Choroid plexus epithelial cell (primary cell): Measurements from ENCODE around the gene MIPOL1.

Experiments
- DNase-seq: peaks from one replicate; pipeline ENCODE4 v3.0.0-alpha.2; 2010; ENCODE audit warnings: low read depth
- H3K4me3 ChIP-seq: 2 replicates; pipeline ENCODE4 v1.5.1; 2011; ENCODE audit warnings: low read depth, mild to moderate bottlenecking, control low read depth, low read length, moderate library complexity
- TF ChIP-seq, protein P1 (sequence below): conservative IDR thresholded peaks from 2 replicates; pipeline ENCODE4 v1.5.1; 2011; ENCODE audit warnings: low read depth, mild to moderate bottlenecking, control low read depth, inconsistent platforms, low read length, moderate library complexity

Gene MIPOL1

DNA sequence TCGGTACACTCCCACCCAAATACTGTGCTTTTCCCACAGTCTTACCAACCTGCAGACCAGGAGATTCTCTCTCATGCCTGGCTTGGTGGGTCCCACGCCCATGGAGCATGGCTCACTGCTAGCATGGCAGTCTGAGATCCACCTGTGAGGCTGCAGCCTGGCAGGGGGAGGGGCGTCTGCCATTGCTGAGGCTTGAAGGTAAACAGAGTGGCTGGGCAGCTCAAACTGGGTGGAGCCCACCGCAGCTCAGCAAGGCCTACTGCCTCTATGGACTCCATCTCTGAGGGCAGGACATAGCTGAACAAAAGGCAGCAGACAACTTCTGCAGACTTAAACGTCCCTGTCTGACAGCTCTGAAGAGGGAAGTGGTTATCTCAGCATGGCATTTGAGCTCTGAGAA lies 304.1 kb downstream of the MIPOL1 start:
- TF ChIP-seq, protein P1, sequence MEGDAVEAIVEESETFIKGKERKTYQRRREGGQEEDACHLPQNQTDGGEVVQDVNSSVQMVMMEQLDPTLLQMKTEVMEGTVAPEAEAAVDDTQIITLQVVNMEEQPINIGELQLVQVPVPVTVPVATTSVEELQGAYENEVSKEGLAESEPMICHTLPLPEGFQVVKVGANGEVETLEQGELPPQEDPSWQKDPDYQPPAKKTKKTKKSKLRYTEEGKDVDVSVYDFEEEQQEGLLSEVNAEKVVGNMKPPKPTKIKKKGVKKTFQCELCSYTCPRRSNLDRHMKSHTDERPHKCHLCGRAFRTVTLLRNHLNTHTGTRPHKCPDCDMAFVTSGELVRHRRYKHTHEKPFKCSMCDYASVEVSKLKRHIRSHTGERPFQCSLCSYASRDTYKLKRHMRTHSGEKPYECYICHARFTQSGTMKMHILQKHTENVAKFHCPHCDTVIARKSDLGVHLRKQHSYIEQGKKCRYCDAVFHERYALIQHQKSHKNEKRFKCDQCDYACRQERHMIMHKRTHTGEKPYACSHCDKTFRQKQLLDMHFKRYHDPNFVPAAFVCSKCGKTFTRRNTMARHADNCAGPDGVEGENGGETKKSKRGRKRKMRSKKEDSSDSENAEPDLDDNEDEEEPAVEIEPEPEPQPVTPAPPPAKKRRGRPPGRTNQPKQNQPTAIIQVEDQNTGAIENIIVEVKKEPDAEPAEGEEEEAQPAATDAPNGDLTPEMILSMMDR, result no peak
- DNase-seq, result no peak
- H3K4me3 ChIP-seq, result no peak overlapping the region

DNA sequence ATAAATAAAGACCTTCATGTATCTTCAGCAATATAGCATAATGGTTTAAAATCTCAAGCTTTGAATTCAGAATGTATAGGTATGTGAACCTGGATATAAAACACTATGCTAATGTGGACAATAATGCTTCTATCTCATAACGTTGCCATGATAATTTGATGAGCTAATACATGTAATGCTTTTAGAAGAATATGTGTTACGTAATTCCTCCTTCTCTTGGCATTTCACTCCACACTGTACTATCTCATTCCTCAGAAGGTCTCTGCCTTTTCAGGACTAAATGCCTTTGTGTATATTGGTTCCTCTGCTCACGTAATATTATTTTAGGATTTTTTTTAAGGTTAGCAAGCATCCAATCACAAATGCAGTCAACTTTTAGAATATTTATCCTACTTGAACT lies 310.8 kb downstream of the MIPOL1 start:
- peak; percentile 13 for DNase-seq
- TF ChIP-seq, protein P1, result no peak
- no peak overlapping the region for H3K4me3 ChIP-seq

DNA sequence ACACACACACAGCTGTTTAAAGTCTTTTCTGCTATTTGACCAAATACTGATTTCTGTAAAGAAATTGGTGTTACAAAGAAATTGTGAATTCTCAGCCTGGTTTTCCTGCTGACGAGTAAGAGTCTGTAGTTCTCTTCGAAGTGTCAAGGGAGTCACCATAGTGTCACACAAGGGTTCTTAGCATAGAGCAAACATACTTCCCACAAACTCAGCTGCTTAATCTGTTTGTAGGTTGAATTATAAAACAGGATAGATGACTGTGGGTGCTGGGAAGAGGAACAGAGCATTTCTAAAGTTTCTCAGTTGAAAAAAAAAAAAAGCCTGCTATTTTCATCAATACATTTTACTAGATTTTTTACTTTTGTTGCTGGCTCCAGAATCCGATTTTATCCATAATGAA lies 314.4 kb downstream of the MIPOL1 start:
- H3K4me3 ChIP-seq, result no peak overlapping the region
- DNase-seq, result no peak
- TF ChIP-seq, protein P1, result no peak

DNA sequence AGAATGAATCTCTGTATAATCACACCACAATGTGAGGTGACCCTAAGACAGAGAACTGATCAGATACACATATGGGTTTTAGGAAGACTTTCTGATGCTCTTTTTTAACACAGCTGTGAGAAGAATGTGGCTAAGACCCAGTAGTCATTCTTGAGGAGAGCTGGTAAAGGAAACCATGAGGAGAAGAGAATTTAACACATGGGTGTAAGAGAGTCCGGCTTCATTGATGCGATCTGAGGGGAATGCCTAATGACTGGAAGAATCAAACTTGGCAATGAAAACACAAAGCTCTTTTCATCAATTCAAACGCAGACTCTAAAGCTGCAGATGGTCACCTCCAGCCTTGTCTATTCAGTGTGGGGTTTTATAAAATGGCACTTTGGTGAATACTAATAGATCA lies 318.0 kb downstream of the MIPOL1 start:
- TF ChIP-seq, protein P1, result no peak
- no peak overlapping the region for H3K4me3 ChIP-seq
- no peak for DNase-seq

DNA sequence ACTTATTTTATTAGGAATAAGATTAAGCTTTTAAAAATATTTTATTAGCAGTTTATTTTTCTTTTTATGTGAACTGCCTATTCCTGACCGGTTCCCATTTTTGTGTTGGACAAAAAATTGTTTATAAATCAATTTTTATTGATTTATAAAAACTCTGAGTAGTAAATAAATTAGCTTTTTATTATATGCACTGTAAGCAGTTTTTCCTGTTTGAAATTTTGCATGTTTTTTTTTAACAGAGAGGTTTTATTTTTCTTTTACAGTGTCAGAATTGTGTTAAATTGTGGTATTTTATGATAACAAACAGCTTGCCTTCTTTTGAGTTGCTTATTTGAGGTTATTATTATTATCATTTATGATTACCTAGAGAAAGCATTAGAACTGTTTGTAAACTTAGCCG lies 329.3 kb downstream of the MIPOL1 start:
- DNase-seq, result no peak
- H3K4me3 ChIP-seq, result no peak overlapping the region
- TF ChIP-seq, protein P1, result no peak

DNA sequence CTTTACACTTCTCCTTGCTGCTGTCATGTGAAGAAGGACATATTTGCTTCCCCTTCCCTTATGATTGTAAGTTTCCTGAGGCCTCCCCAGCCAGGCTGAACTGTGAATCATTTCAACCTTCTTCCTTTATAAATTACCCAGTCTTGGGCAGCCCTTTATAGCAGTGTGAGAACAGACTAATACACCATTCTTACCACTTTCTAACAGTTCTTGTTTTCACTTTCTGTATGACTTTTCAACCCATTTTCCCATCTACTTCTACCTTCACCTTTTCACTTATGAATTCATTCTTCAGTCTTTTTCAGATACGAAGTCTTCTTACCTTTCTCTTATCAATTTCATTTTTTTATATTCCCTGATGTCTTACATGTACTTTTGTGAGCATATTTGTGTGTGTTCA lies 342.3 kb downstream of the MIPOL1 start:
- DNase-seq, result no peak
- no peak overlapping the region for H3K4me3 ChIP-seq
- TF ChIP-seq, protein P1, result no peak

DNA sequence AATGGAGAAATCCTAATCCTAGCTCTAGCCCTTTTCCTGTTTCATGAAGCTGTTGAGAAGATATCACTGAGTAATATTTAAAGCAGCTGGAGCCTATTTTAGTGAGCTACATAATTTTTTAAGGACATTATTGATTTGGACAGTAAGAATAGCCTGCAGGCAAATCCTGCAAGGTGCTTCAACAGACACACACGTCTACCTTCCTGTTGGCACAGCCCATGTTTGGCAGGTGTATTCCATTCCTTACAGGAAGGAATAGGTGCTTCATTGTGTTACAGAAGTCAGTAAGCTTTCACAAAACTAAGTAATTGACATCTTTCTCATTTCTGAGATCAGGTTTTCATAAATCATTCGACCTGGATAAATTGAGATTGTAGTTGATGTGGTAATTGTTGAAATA lies 346.7 kb downstream of the MIPOL1 start:
- DNase-seq, result no peak
- TF ChIP-seq, protein P1, result no peak

More for the DNA sequence above, 346.7 kb downstream of the MIPOL1 start:
- H3K4me3 ChIP-seq, result no peak overlapping the region
